M059J (cell line): ENCODE results near the gene GALNT10. TPM values are rescaled to one million over a fixed set of nuclear protein-coding genes. Genes with fewer than 3 reads are reported as not detected.
A peak's percentile ranks its signal among the peaks of the same experiment; 100 is the strongest.
"Not testable (repeated sequence)": the region's sequence is repeated elsewhere in the genome, so short reads cannot be mapped to it uniquely, and the experiment has no call there.

Experiments used
- DNase-seq: peaks from one replicate; pipeline ENCODE4 v3.0.0-alpha.2; 2012; ENCODE audit warnings: low read depth
- total RNA-seq: library from RNA; depleted of rRNA; stranded (reverse); fragments of >200 nt; shearing (Covaris generic); gene quantifications from 2 replicates; pipeline ENCODE4 v1.2.3, GENCODE V29; 2014; rRNA removed

The GALNT10 gene, protein sequence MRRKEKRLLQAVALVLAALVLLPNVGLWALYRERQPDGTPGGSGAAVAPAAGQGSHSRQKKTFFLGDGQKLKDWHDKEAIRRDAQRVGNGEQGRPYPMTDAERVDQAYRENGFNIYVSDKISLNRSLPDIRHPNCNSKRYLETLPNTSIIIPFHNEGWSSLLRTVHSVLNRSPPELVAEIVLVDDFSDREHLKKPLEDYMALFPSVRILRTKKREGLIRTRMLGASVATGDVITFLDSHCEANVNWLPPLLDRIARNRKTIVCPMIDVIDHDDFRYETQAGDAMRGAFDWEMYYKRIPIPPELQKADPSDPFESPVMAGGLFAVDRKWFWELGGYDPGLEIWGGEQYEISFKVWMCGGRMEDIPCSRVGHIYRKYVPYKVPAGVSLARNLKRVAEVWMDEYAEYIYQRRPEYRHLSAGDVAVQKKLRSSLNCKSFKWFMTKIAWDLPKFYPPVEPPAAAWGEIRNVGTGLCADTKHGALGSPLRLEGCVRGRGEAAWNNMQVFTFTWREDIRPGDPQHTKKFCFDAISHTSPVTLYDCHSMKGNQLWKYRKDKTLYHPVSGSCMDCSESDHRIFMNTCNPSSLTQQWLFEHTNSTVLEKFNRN
- 27.2 and 45.4 TPM in 2 replicates for total RNA-seq

DNA sequence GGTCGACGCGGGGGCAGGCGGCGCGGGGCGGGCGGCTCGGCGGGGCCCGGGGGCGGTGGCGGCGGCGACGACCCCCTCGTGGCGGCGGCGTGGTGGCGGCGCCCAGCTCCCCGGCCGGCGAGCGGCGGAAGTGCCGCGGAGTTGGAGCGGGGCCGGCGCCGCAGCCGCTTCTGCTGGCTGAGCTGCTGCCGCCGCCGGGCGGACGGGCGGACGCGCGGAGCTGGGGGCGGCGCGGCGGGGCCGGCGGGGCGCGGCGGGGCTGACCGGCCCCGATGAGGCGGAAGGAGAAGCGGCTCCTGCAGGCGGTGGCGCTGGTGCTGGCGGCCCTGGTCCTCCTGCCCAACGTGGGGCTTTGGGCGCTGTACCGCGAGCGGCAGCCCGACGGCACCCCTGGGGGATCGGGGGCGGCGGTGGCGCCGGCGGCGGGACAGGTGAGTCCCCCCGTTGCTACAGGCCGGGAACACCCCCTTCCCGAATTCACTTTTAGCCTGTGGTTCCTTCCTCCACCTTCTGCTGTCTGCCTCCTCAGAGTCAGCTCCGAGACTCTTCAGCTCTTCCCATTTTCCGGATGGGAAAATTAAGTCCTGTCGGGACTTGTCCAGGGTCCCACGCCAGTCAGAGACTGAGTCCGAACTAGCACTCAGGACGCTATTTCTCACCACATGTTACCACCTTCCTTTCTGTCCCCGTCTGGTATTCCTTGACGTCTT is at the start of gene GALNT10:
Gene GALNT10 (plus strand): TSS at position 139 of the 710 bp plus-strand sequence. CDS start 134 bp downstream, at position 273.
- peak; percentile 54 for DNase-seq

DNA sequence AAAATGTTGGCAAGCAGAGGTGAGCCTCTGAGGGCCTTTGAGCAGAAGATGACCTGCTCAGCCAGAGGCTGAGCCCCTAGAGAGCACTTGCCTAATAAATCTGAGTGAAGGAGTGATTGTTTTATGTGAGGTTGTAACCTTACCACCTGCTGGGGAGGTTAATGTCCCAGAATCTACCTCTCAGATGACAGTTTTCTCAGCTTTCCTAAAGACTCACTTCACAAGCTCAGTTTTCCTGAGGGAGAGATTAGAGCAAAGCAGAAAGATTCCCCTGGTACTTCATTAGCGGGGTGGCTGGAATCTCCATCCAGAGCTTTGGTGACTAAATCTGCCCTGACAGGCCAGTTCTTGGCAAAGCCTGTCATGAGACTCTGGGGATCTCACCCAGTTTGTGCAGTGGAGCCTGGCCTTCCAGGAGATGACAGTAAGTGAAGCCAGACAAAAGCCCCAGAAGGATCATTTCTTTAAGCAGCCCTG is 48.8 kb upstream of the GALNT10 start:
- DNase-seq, result no peak

DNA sequence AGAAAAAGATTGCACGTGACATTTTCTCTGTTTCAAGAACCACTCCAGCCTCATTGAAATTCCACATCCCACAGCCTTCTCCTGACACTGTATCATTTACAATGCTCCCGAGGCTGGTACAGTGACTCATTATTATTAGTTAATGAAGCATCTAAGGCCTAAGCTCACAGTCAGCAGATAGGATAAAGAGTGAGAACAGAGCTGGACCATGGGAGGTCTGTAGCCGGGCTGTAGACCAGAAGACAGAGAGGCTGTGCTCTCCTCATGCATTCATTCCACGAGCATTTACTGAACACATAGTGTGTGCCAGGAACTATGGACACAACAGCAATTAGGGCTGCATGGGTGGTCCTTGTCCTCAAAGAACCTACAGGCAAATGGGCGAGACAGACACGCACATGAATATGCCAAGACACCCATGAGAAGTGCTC is 47.3 kb upstream of the GALNT10 start:
- no peak for DNase-seq

DNA sequence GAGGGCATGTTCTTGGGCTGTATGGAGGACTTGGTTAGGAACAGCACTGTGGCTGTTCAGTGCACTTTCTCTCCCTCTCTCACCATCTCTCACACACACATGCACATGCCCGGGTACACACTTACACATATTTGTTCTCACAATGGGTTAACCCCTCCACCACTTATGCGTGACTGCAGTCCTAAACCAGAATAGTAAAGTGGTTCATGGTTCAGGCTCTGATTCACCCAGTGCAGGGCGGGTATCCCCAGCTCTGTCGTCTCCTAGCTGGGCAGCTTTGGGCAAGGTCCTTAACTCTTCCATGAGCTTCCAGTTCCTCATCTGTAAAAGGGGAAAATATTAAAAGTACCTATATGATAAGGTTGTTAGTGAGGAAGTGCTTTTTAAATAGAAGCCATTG is 45.3 kb upstream of the GALNT10 start:
- no peak for DNase-seq

DNA sequence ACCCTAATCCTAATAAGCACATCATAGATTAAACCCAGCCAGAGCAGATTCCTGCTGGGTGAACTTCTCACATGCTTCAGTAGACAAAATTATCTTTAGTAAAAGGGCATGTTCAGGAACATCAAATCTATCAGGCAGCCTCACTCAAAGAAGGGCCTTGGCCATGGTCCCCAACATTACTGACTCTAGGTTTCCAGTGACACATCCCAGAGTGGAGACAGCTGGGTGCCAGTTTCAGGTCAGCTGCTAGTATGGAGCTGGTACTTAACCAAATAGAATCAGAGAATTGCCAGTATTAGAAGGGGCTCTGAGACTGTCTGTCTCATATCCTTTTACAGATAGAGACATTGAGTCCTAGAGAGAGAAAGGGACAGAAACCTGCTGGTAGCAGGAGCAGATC is 44.1 kb upstream of the GALNT10 start:
- no peak for DNase-seq

DNA sequence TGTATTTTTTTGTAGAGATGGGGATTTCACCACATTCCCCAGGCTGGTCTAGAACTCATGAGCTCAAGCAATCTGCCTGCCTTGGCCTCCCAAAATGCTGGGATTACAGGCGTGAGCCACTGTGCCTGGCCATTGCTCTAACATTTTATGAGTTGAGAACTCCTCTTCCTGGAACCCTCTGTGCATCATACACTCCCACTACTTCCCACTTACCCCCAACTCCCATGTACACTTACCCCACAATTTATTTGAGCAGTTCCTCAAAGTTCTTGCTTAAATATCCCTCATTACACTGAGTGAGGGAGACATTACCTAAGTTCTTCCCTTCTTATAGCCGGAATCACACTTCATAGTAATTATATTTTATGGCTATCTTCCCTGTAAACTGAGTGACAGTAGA is 42.9 kb upstream of the GALNT10 start:
- no peak for DNase-seq

DNA sequence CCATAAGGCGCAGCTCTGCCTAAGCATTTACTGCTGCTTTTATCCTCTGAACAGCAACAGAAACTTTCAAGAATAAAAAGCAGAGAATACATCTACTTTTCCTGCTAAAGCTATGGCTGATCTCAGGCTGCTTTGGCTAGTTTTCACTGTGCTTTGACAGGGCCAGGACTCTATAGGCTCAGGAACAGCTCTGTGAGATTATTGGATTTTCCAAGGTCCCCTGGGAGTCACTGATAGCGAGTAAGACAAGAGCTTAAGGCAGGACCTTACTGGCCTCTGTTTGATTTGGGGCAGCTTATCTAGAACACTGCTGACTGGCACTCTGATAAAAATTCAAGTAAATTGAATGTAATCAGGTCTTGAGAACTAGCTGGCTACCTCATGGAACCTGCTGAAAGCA is 40.1 kb upstream of the GALNT10 start:
- DNase-seq, result not testable (repeated sequence)

DNA sequence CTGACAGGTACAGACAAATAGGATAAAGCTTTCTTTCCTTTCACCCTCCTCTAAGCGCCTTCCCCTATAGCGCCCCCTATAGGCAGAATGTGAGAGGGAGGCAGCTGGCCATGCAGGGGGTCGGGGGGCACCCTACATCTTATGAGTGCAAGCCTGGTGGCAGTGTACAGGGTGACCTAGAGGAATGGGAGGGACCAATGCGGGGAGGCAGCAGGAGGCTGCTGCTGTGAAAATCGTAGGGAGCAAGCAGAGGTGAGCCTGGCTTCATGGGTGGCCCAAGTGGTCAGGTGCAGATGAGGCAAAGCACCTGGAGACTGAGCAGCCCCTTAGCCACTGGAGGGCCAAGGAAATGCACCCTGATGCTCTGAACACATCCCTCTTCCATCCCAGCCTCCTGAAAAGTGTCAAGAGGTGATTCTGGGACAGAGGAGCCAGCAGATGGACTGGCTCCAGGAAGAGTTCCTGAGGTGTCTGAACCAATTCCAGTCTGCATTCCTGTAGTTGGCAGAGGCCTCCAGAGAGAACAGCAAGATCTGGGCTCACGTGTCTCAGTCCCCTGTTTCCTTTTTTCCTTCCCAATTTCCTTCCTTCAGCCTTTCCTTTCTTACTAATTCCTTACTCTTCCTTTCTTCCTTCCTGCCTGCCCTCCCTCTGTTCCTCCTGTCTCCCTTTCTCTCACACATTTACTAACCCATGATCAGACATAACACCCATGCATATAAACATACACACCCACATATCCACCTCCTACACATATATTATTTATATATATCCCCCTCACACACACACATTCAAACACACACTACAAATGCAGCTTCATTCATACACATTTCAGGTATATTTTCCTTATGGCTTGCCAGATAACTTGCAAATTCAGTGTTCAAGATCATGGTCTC is 32.8 kb upstream of the GALNT10 start:
- DNase-seq, result peak; percentile 13

DNA sequence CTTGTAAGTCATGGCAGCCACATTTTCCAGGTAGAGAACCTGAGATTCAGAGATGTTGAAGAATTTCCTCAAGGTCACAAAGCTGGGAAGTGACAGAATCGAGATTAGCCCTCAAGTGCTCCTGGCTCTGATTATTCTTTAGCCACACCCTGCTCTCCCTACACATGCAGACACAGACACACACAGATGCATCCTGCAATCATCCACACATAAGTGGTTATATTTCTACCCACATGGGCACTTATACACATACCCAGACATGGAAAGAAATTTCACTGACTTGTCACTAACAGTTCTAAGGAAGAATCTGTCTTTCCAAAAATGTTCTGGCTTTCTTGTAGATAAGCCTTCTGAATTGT is 32.2 kb upstream of the GALNT10 start:
- no peak for DNase-seq

DNA sequence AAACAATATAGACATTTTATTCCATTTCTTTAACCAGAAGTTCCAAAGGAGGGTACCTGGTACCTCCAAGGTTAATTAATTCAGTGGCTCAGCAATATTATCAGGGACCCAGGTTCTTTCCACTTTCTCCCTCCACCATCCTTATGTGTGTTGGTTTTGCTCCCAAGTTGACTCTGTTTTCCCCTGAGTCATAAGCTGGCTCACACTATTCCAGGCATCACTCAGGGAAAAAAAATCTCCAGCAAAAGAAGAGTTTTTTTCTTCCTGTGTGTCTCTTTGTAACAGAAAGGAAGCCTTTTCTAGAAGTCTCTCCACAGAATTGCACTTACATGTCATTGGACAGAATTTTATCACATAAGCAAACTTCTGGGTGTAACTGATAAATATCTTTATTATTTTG is 31.2 kb upstream of the GALNT10 start:
- DNase-seq, result peak; percentile 31

DNA sequence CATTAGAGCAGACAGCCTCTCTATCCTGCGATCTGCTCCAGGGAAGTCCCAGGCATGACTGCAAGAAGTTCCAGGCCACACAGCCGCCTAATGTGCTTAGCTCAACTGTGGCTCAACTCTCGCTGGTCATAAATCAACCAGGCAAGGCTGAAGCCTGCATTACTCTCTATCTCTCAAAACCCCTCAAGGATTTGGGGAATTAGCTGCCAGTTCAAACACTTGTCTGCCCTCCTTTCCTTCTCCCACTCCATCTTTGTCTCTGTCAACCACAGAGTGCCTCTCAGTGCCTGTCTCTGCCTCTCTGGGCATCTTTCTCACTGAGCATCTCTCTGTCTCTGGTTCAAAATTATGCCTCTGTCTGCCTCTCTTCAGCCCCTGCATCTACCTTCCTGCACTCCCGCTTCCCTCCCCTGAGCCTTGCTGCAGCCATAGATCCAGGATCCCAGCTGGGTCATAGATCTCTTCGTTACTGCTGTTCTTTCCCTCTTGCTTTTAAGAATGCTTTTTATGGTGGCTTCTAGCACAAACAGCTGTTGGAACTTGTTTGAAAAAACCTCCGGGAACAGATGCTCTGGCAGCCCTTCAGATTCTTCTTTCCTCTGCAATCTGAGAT is 27.9 kb upstream of the GALNT10 start:
- no peak for DNase-seq

DNA sequence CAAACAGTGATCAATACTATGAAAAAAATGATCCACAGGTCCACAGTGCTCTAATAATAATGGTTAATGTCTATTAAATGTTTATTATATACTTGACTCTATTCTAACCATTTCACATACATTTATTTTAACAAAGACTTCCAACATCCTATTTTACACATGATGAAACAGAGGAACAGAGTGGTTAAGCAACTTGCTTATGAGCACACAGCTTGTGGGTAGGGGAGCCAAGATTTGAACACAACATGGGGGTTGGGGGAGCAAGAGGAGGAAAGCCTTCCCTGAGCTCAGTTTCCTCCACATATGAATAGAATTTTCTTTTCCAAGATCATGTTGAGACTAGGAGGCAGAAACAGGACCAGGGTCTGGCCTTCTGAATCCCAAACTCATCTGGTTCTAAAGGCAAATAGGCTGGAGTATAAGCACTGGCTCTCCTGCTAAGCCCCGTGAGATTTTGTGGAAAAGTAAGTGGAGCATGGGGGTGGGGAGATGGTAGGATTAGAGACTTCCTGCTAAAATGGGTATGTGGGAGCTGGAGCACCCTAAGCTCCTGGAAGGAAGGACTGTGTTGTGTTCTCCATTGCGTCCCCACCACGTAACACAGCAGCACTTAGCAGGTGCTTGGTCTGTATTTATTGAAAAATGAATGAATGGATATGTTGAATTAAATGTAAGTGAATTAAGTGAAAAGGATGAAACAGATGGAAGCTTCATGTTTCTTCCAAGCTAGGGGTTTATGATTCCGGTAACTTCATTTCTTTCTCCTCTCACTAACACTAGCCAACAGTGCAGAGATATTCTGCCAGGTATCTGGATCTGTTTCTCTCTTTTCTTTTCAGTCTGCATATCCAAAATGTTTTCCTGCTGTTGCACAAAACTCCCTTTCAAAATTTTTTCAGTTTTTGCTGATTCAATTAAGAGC is 26.9 kb upstream of the GALNT10 start:
- DNase-seq, result no peak

DNA sequence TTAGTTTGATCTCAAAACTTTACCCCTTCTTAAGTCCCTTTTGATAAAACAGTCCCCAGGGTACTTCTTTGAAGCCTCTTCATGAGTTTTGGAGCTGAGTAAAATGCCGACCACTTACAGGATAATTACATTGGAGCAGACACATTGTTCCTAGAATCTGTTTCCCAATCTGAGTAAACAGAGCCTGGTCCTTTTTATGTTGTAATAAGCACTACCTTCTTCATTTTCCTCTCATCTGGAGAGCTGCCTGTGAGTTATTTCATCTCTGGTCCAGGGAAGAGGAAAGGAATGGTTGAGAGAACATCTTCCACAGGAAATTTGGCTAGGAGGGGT is 26.3 kb upstream of the GALNT10 start:
- no peak for DNase-seq

DNA sequence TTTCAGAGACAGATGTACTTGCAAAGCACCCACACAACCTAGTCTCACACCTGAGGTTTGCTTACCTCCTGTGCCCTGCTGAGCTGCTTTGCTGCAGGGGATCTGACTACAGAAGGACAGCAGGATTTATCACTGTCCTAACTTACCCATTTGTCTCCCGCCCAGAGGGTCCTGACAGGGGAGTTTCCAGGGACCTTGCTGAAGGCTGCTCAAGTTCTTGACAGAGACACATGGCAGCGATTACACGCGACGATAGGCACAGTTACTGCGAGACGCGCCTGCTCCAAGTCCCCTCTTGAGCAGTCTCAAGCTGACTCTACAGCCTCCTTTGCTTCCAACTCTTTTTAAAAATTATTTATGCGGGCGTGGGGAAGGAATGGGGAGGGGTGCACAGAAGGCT is 24.6 kb upstream of the GALNT10 start:
- DNase-seq, result no peak

DNA sequence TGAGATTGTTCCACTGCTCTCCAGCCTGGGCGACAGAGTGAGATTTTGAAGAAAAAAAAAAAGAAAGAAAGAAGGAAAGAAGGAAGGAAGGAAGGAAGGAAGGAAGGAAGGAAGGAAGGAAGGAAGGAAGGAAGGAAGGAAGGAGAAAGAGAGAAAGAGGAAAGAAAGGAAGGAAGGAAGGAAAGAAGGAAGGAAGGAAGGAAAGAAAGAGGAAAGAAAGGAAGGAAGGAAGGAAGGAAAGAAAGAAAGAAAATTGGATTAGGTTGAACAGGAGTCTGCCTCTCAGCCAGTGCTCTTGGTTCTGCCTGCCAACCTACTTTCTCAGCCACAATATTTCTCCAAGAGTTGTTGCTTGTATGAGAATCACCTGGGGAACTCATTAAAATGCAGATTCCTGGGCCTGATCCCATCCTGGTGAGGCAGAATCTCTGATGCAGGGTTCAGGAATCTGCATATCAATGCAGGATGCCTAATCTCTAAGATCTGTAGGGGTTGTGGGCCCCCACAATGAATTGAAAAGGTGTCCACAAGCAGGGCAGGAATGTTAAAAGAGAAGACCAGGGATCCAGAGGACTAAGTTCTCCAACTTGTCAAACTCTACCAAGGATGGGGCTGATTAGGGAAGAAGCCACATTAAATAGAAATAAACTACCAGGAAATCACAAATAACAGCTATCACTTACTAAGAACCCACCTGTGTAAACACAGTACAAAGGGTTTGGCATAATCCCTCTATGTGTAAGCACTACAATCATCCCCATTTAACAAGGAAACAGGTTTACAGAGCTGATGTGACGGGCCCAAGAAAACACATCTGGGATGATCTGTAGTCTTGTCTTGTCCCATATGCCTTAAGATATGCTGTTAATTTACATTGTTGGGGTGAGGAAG is 23.4 kb upstream of the GALNT10 start:
- no peak for DNase-seq

DNA sequence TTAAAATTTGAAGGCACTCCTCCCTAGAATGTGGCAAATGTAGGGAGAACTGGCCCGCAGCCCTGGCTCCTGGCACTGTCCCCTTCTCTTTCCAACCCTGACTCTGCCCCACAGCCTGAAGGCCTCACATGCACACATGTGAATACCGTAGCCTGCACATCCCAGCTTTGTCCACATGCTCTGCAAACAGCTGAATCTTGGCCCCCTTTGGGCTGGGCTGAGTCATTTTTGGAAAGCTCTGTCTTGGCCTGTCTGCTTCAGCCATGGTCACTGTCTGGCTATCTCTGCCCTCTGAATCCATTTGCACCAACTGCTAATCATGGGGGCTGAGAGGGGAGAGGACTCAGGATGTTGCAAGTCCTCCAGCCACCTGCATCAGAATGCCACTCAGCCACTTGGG is 22.1 kb upstream of the GALNT10 start:
- DNase-seq, result no peak

DNA sequence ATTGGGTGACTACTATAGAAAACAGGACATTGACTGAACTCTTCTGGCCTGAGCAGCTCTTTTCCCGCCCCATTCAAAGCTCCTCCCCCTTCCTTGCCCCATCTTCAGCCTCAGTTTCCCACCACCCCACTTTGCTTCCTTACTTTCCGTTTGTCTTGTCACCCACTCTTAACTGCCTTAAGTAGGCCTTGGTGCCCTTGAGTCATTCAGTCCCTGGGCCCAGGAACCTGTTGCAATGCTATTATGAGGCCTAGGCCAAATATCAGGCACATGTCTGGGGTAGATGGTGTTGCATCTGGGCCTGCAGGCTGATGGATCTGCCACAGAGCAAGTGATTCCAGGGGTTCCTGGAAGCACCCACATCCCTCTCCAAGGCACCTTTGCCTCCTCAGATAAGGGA is 17.7 kb upstream of the GALNT10 start:
- no peak for DNase-seq

DNA sequence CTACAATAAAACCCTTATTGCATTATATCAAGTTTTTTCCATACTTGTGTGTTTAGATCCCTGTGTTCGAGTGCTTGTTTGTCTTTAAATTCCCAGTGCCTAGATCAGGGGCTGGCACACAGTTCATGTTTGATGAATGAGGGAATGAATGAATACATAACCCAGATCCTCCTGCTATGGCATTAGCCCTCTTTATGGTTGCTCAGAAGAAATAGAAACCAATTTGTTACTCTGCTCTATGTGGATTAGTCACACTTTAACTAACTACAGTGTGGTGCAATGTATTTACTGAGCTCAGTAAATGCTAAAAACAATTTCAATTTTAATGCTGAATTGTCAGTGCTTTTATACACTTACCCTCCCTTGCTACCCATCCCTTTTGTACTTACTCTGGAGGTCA is 16.4 kb upstream of the GALNT10 start:
- DNase-seq, result no peak

DNA sequence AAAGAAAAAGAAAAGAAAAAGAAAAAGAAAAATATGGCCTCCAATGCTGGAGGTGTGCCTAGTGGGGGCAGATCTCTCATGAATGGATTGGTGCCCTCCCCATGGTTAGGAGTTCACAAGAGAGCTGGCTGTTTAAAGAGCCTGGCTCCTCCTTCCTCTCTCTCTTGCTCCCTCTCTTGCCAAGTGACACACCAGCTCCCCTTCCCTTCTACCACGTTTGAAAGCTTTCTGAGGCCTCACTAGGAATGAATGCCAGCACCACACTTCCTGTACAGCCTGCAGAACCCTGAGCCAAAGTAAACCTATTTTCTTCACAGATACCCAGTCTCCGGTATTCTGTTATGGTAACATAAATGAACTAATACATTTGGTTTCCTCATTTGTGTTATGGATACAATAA is 14.4 kb upstream of the GALNT10 start:
- peak; percentile 41 for DNase-seq
